Thoracic aorta (tissue), 2 donors: Measurements from ENCODE around the gene TMEM167A. TPM values are rescaled to one million over a fixed set of nuclear protein-coding genes. Genes with fewer than 3 reads are reported as not detected.

Source experiments
- ATAC-seq: fragments of 150-250 bp; one replicate; pipeline ENCODE4 v1.8.0; 2017; ENCODE audit warnings: low read depth; ENCODE audit not compliant: insufficient number of reproducible peaks, low FRiP score
- DNase-seq: peaks from one replicate; pipeline ENCODE4 v3.0.0-alpha.2; 2020; ENCODE audit warnings: low spot score
- H3K27ac ChIP-seq, 2 donors: fragments of 200-600 bp; sonication (generic); 1 replicate in 1 of 2; 2 replicates in 1 of 2; pipeline ENCODE4 v1.5.1; 2016; ENCODE audit warnings: mild to moderate bottlenecking in 2 of 2, moderate library complexity in 2 of 2
- H3K27me3 ChIP-seq: fragments of 200-600 bp; sonication (generic); replicated peaks from 2 replicates; pipeline ENCODE4 v1.6.0; 2016; ENCODE audit warnings: mild to moderate bottlenecking; ENCODE audit not compliant: insufficient read depth
- H3K36me3 ChIP-seq: fragments of 200-600 bp; sonication (generic); one replicate; pipeline ENCODE4 v1.5.1; 2016
- H3K4me1 ChIP-seq, 2 donors: fragments of 200-600 bp; sonication (generic); 1 replicate in 1 of 2; 2 replicates in 1 of 2; pipeline versions ENCODE4 v1.5.1 to v1.6.0; 2016; ENCODE audit warnings: low read depth in 2 of 2, mild to moderate bottlenecking in 1 of 2; ENCODE audit not compliant: control insufficient read depth in 1 of 2
- H3K4me3 ChIP-seq: fragments of 200-600 bp; sonication (generic); 2 replicates; pipeline ENCODE4 v1.5.1; 2016; ENCODE audit warnings: mild to moderate bottlenecking
- H3K9me3 ChIP-seq: fragments of 200-600 bp; sonication (generic); 2 replicates; pipeline ENCODE4 v1.5.1; 2016
- CTCF ChIP-seq: fragments of 200-600 bp; sonication (generic); IDR thresholded peaks from one replicate; pipeline ENCODE4 v1.5.1; 2019; ENCODE audit warnings: antibody characterized with exemption
- total RNA-seq, 2 donors: library from RNA; depleted of rRNA; stranded (reverse); fragments of >200 nt; gene quantifications; one replicate each; pipeline versions ENCODE4 v1.1.0 to v1.2.3, GENCODE V29; 2016

TMEM167A gene
- total RNA-seq, 2 donors from 2014 or later = 55.6 to 58.6 TPM

- H3K4me3 ChIP-seq = no peak overlapping the region
- no peaks in the 10 kb centered on the region for H3K9me3 ChIP-seq
- H3K36me3 ChIP-seq = no peaks in the 10 kb centered on the region
- no peaks in the 10 kb centered on the region for H3K4me1 ChIP-seq
- no peak for ATAC-seq
- no peak overlapping the region for H3K27ac ChIP-seq
- H3K27me3 ChIP-seq = no peaks in the 10 kb centered on the region
- no peak for DNase-seq
- no peak for TF ChIP-seq CTCF
Observed at GRCh38 chr5:83048811-83049210, 28.4 kb downstream of the TMEM167A start.

GRCh38 chr5:83048277-83048676 lies 28.9 kb downstream of the TMEM167A start:
- Histone ChIP-seq H3K27me3 (no peaks in the 10 kb centered on the region), H3K4me3 (no peak overlapping the region), H3K4me1 (no peaks in the 10 kb centered on the region), H3K9me3 (no peaks in the 10 kb centered on the region), H3K36me3 (no peaks in the 10 kb centered on the region), H3K27ac (no peak overlapping the region)
- TF ChIP-seq CTCF = no peak
- no peak for ATAC-seq
- DNase-seq = no peak

GRCh38 chr5:83044926-83045325 lies 32.3 kb downstream of the TMEM167A start:
- no peak overlapping the region for H3K4me3 ChIP-seq
- H3K4me1 ChIP-seq = no peaks in the 10 kb centered on the region
- no peak for TF ChIP-seq CTCF
- no peaks in the 10 kb centered on the region for H3K36me3 ChIP-seq
- no peaks in the 10 kb centered on the region for H3K9me3 ChIP-seq
- no peak overlapping the region for H3K27ac ChIP-seq
- ATAC-seq (no peak), DNase-seq (no peak)
- no peaks in the 10 kb centered on the region for H3K27me3 ChIP-seq

GRCh38 chr5:83042507-83042906 lies 34.7 kb downstream of the TMEM167A start:
- Histone ChIP-seq H3K36me3 (no peaks in the 10 kb centered on the region), H3K9me3 (no peaks in the 10 kb centered on the region), H3K27ac (no peak overlapping the region), H3K4me3 (no peak overlapping the region), H3K4me1 (no peaks in the 10 kb centered on the region), H3K27me3 (no peaks in the 10 kb centered on the region)
- ATAC-seq (no peak), DNase-seq (no peak)
- no peak for TF ChIP-seq CTCF

- H3K4me3 ChIP-seq = no peak overlapping the region
- H3K27ac ChIP-seq = no peak overlapping the region
- H3K27me3 ChIP-seq = no peaks in the 10 kb centered on the region
- H3K9me3 ChIP-seq = no peaks in the 10 kb centered on the region
- TF ChIP-seq CTCF = no peak
- no peak for DNase-seq
- no peaks in the 10 kb centered on the region for H3K36me3 ChIP-seq
- no peak for ATAC-seq
- H3K4me1 ChIP-seq = peaks cover 0 to 8% of the 10 kb centered on the region in 2 donors
Observed at GRCh38 chr5:83038924-83039323, 38.3 kb downstream of the TMEM167A start.
